Type B pancreatic cell (in vitro differentiated cells): ENCODE data around the gene LRCOL1. TPM values are rescaled to one million over a fixed set of nuclear protein-coding genes. Genes with fewer than 3 reads are reported as not detected.

Source experiments
- DNase-seq: peaks from one replicate; pipeline ENCODE4 v3.0.0; 2021; ENCODE audit warnings: mixed read lengths; ENCODE audit not compliant: unreplicated experiment; ENCODE audit errors: extremely low spot score
- H3K27ac Mint-ChIP-seq: 2 replicates; pipeline ENCODE4 v1.8.0; 2021; ENCODE audit warnings: mild to moderate bottlenecking, mixed read lengths
- H3K27me3 Mint-ChIP-seq: 2 replicates; pipeline ENCODE4 v1.8.0; 2021; ENCODE audit warnings: mixed read lengths
- H3K36me3 Mint-ChIP-seq: 2 replicates; pipeline ENCODE4 v1.8.0; 2021; ENCODE audit warnings: mixed read lengths
- H3K4me1 Mint-ChIP-seq: one replicate; pipeline ENCODE4 v1.8.0; 2021; ENCODE audit warnings: mixed read lengths; ENCODE audit not compliant: unreplicated experiment
- H3K4me3 Mint-ChIP-seq: 2 replicates; pipeline ENCODE4 v1.8.0; 2021; ENCODE audit warnings: mild to moderate bottlenecking, mixed read lengths
- H3K9me3 Mint-ChIP-seq: 2 replicates; pipeline ENCODE4 v1.8.0; 2021; ENCODE audit warnings: mixed read lengths
- total RNA-seq: library from RNA; stranded (reverse); gene quantifications from 2 replicates; pipeline ENCODE4 v1.2.1, GENCODE V29; 2021; ENCODE audit warnings: low replicate concordance
- TF ChIP-seq, protein P1 (sequence below): fragments of 200-600 bp; sonication (generic); conservative IDR thresholded peaks from 2 replicates; pipeline ENCODE4 v1.5.0; 2021; ENCODE audit warnings: antibody characterized with exemption, mild to moderate bottlenecking

Gene LRCOL1
- total RNA-seq, 1 donor from 2014 or later = not detected

DNA sequence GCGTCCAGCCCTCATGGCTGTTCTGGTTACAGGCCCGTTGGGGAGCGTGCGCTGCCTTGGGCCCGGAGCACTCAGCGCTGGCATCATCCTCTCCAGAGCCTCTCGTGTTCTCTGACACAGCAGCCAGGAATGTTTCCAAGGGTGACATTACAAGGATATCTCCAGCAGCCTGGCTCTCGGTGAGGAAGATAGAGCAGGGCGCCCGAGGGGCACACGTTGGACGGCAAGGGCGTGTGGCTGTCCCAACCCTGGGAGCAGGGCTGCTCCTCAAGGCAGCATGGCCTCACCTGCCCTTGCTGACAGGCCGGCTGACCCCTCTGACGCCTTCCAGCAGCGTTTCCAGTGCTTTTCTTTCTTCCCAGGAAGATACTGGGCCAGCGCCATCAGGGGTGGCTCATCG, 14.4 kb downstream of the LRCOL1 start:
- TF ChIP-seq, protein P1, sequence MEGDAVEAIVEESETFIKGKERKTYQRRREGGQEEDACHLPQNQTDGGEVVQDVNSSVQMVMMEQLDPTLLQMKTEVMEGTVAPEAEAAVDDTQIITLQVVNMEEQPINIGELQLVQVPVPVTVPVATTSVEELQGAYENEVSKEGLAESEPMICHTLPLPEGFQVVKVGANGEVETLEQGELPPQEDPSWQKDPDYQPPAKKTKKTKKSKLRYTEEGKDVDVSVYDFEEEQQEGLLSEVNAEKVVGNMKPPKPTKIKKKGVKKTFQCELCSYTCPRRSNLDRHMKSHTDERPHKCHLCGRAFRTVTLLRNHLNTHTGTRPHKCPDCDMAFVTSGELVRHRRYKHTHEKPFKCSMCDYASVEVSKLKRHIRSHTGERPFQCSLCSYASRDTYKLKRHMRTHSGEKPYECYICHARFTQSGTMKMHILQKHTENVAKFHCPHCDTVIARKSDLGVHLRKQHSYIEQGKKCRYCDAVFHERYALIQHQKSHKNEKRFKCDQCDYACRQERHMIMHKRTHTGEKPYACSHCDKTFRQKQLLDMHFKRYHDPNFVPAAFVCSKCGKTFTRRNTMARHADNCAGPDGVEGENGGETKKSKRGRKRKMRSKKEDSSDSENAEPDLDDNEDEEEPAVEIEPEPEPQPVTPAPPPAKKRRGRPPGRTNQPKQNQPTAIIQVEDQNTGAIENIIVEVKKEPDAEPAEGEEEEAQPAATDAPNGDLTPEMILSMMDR = no peak
- no peak for DNase-seq
- Mint-ChIP-seq H3K27ac (no peak overlapping the region), H3K4me1 (peaks cover 21% of the 10 kb centered on the region), H3K9me3 (no peaks in the 10 kb centered on the region), H3K36me3 (no peaks in the 10 kb centered on the region), H3K27me3 (peaks cover 38% of the 10 kb centered on the region), H3K4me3 (peak overlapping the region; percentile 47)

DNA sequence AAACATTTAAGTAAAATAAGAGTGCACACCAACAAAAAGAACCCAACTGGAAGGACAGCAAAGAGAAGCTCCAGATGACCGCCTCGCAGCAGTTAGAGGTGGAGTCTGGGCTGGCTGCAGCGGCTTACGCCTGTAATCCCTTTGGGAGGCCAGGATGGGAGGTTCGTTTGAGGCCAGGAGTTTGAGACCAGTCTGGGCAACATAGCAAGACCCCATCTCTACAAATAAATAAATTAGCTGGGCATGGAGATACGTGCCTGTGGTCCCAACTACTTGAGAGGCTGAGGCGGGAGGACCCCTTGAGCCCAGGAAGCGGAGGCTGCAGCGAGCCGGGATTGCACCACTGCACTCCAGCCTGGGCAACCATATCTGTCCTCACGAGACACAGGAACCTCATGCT, 15.2 kb downstream of the LRCOL1 start:
- Mint-ChIP-seq H3K27ac (no peak overlapping the region), H3K27me3 (peaks cover 33% of the 10 kb centered on the region), H3K4me3 (peak overlapping the region; percentile 34), H3K36me3 (no peaks in the 10 kb centered on the region), H3K9me3 (no peaks in the 10 kb centered on the region), H3K4me1 (peaks cover 16% of the 10 kb centered on the region)
- TF ChIP-seq, protein P1 = no peak
- DNase-seq = no peak

DNA sequence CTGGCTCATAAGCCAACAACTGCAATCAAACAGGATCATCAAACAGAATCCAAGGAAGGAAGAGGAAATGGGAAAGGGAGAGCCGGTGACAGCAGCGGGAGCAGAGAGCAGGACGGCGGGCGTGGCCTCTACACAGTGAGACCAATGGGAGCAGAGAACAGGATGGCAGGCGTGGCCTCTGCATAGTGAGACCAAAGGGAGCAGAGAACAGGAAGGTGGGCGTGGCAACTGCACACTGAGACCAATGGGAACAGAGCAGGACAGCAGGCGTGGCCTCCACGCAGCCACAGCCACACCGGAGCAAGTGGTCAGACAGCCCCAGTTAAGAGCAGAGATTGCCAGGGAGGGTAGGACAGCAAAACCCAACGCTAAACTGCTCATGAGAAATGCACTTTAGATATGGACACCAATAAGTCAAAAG, 16.4 kb downstream of the LRCOL1 start:
- Mint-ChIP-seq H3K4me3 (peak overlapping the region; percentile 76), H3K27ac (peak overlapping the region; percentile 70), H3K36me3 (no peaks in the 10 kb centered on the region), H3K4me1 (peaks cover 15% of the 10 kb centered on the region), H3K9me3 (no peaks in the 10 kb centered on the region), H3K27me3 (peaks cover 35% of the 10 kb centered on the region)
- peak; percentile 87 for DNase-seq
- TF ChIP-seq, protein P1 = no peak

DNA sequence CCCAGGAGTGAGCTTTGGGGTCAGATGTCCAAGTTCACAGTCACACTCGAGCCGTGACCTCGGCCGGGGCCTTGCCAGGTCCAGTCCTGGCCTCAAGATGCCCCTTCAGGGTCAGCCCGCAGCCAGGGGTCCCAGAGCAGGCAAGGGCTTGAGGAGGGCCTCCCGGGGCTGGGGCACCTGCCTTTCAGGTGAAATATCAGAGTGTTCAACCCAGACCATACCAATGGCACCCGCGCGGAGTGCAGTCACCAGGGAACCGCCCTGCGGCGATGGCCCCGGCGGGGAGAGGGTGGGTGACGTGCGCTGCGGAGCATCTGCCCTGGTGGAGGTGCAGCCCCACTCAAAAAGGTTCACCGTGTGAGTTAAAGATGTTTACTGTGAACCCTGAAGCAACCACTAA, 16.9 kb downstream of the LRCOL1 start:
- H3K9me3 Mint-ChIP-seq = no peaks in the 10 kb centered on the region
- peaks cover 37% of the 10 kb centered on the region for H3K27me3 Mint-ChIP-seq
- peak overlapping the region; percentile 70 for H3K27ac Mint-ChIP-seq
- H3K4me1 Mint-ChIP-seq = peaks cover 12% of the 10 kb centered on the region
- no peaks in the 10 kb centered on the region for H3K36me3 Mint-ChIP-seq
- peak overlapping the region; percentile 76 for H3K4me3 Mint-ChIP-seq
- TF ChIP-seq, protein P1 = no peak
- no peak for DNase-seq

DNA sequence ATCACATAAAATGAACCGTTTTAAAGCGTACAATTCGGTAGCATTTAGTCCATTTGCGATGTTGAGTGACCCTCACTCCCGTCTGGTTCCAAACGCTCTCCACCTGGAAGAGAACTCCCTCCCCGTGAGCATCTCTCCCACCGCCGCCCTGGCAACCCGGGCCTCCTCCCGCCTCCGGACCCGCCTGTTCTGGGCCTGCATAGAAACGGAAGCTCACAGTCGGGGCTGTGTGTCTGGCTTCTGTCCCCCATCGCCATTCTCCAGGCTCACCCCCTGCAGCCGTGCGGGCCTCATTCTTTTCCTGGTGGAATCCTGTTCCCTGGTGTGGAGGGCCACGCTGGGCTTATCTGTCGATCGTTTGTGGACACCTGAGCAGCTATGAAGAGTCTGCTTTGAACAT, 17.3 kb downstream of the LRCOL1 start:
- DNase-seq = no peak
- peaks cover 36% of the 10 kb centered on the region for H3K27me3 Mint-ChIP-seq
- TF ChIP-seq, protein P1 = no peak
- no peak overlapping the region for H3K27ac Mint-ChIP-seq
- H3K4me1 Mint-ChIP-seq = peaks cover 12% of the 10 kb centered on the region
- H3K9me3 Mint-ChIP-seq = no peaks in the 10 kb centered on the region
- no peaks in the 10 kb centered on the region for H3K36me3 Mint-ChIP-seq
- no peak overlapping the region for H3K4me3 Mint-ChIP-seq
